Breast epithelium (tissue), 3 donors: ENCODE measurements around the gene ZNF662.

Source experiments
- CTCF ChIP-seq, 3 donors: fragments of 450-650 bp; IDR thresholded peaks; one replicate each; pipeline ENCODE4 v1.5.1; 2016 to 2017; ENCODE audit warnings: antibody characterized with exemption in 3 of 3, mild to moderate bottlenecking in 3 of 3, moderate library complexity in 3 of 3
- POLR2A ChIP-seq: fragments of 450-650 bp; IDR thresholded peaks from one replicate; pipeline ENCODE4 v1.6.1; 2016; ENCODE audit warnings: antibody characterized with exemption, mild to moderate bottlenecking, moderate library complexity

- TF ChIP-seq CTCF (IDR thresholded peaks at IDR 0.05) (no peak), POLR2A (no peak)
These were observed 30.4 kb upstream of the ZNF662 start, which contains the start of gene CYP8B1 for GRCh38 chr3:42875325-42876151.
